ENCODE results near the gene SLC50A1.
"Not testable (repeated sequence)": the region's sequence is repeated elsewhere in the genome, so short reads cannot be mapped to it uniquely, and the experiment has no call there.

SLC50A1 gene

GRCh38 chr1:155117610-155118009 is 18.0 kb upstream of the SLC50A1 start:
- DNase-seq, result no peak

- DNase-seq, result not testable (repeated sequence)
These were observed 17.6 kb upstream of the SLC50A1 start for GRCh38 chr1:155118090-155118489.

GRCh38 chr1:155120253-155120652 is 15.4 kb upstream of the SLC50A1 start:
- no peak for DNase-seq

- DNase-seq, result no peak
These were observed 14.4 kb upstream of the SLC50A1 start for GRCh38 chr1:155121249-155121648.

- DNase-seq, result no peak
These were observed 13.3 kb upstream of the SLC50A1 start for GRCh38 chr1:155122308-155122707.

GRCh38 chr1:155123801-155124200 is 11.9 kb upstream of the SLC50A1 start:
- no peak for DNase-seq

- no peak for DNase-seq
These were observed 10.9 kb upstream of the SLC50A1 start for GRCh38 chr1:155124503-155125463.

- no peak for DNase-seq
These were observed 10.1 kb upstream of the SLC50A1 start for GRCh38 chr1:155125511-155125945.

- DNase-seq, result peak; percentile 53
These were observed 9.6 kb upstream of the SLC50A1 start for GRCh38 chr1:155125946-155126555.

- peak; percentile 53 for DNase-seq
These were observed 9.0 kb upstream of the SLC50A1 start for GRCh38 chr1:155126556-155127104.

GRCh38 chr1:155127105-155127966 is 8.3 kb upstream of the SLC50A1 start, which contains the start of gene EFNA1:
Gene EFNA1, plus strand, starts transcription at chr1:155127876. Its CDS starts 102 bp downstream, at chr1:155127978.
- DNase-seq, result no peak

- no peak for DNase-seq
These were observed 7.5 kb upstream of the SLC50A1 start for GRCh38 chr1:155127967-155128754.

- DNase-seq, result no peak
These were observed 6.7 kb upstream of the SLC50A1 start for GRCh38 chr1:155128755-155129473.

- no peak for DNase-seq
These were observed 5.2 kb upstream of the SLC50A1 start for GRCh38 chr1:155130272-155131006.

GRCh38 chr1:155131285-155131684 is 4.4 kb upstream of the SLC50A1 start:
- no peak for DNase-seq

GRCh38 chr1:155131856-155132255 is 3.8 kb upstream of the SLC50A1 start:
- DNase-seq, result no peak

GRCh38 chr1:155133799-155134281 is 1.8 kb upstream of the SLC50A1 start:
- DNase-seq, result no peak

GRCh38 chr1:155134322-155134721 is 1.3 kb upstream of the SLC50A1 start:
- DNase-seq, result no peak

GRCh38 chr1:155134880-155135414 is 705 bp upstream of the SLC50A1 start:
- DNase-seq, result no peak

- DNase-seq, result no peak
These were observed 1.1 kb downstream of the SLC50A1 start for GRCh38 chr1:155136748-155137147.

All from NCI-H1092 (cell line).